SK-MEL-5 (cell line): ENCODE data around the gene COL5A3. TPM values are rescaled to one million over a fixed set of nuclear protein-coding genes. Genes with fewer than 3 reads are reported as not detected.

Source experiments
- DNase-seq: peaks from one replicate; pipeline ENCODE4 v3.0.0-alpha.2; 2016; ENCODE audit warnings: low read depth, low spot score
- in situ Hi-C: cut with HindIII; loops from 2 replicates; pipeline ENCODE4 v1.10.0; 2016; ENCODE audit warnings: low sequenced_read_pairs, high pct_unique_total_duplicates, low pct_unique_long_range_greater_than_20kb
- total RNA-seq: library from RNA; depleted of rRNA; stranded (reverse); fragments of >200 nt; shearing (Covaris generic); gene quantifications from 2 replicates; pipeline ENCODE4 v1.2.3, GENCODE V29; 2014

The COL5A3 gene
- total RNA-seq, 1 experiment from 2014 or later: 1.5 TPM

DNA sequence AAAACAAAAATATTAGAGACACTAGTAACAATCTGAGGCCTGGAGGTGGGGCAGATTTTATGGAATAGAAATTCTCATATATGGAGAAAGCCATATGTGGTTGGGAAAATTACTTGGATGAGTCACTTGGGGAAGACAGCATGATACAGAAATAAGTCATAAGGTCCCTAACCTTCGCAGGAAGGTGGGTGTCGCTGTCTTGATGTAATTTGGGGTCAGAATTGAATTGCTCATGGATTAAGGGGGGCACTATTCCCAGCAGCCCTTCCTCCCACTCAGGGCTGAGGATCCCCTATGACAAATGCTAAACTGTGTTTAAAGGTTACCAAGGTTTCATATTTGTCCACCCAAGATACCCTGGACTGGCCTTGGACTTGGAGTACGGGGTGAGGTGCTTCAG lies 8.0 kb upstream of the COL5A3 start:
- no peak for DNase-seq
- in situ Hi-C loops: no loop called here

DNA sequence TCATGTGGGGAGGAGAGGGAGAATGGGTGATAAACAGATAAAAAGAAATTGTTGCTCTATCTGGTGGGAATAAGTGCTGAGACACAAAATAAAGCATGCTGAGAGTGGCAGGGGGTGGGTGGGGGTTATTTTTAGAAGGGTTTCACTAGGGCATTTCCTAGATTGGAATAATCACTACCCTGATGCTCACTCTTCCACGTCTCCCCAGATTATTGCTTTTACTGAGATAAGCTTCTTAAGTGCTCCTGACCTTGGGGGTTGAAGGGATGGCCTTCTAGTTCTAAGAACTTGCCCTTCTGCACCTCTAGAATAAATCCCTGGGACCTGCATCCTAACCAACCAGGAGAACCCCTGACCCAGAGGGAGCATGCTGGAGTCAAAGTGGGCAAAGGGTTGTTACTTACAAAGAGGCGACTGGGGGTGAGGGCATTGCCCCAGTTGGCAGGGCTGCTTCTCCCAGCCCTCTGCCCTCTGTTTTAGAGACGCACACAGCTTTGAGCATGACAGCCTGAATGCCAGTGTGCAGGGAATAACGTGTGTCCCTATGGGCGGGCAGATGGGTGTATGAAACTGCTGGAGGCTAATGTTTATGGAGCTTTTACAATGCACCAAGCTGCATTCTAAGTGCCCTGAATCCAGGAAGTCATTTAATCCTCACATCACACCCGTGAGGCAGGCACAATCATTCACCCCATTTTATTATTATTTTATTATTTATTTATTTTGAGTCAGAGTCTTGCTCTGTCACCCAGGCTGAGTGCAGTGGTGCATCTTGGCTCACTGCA lies 3.7 kb upstream of the COL5A3 start:
- in situ Hi-C loops: no loop called here
- DNase-seq: no peak

DNA sequence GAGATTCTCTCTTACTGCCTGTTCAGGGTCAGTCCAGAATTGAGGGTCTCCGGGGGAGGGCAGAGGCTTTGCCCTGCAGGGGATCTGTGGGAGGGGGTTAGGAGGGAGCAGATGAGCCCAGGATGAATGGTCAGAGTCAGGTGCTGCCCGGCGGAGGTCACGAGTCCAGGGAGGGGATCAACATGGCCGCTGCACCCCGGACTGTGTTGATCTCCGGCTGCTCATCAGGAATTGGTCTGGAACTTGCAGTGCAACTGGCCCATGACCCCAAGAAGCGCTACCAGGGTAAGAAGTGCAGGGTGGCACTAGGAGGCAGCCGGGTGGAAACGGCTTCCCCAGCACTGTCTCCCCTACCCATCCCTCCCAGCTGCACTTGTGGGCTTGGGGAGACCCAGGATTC lies 3.0 kb upstream of the COL5A3 start, which contains the start of gene RDH8:
TSS of gene RDH8 (plus strand) at position 168 of the 400 bp plus-strand sequence. CDS start at position 183, 15 bp downstream.
- DNase-seq: no peak
- in situ Hi-C loops: no loop called here

DNA sequence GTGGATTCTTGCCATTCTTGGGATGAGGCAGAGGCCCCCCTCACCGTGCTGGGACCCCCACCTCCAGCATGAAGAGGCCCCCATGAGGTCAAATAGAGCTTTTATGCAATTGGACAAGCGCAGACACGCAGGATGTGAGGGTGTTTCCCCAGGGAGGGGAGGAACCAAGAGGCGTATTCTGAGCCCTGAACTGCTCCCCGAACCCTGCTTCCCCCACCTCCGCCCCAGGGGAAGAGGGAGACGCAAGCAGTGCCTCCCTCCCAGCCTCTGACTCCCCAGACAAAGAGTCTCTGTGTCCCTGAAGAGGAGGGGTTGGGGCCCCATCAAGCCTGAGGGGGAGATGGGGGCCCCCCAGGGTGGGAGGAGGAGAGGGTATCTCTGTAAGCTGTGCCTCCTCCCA lies 1.7 kb upstream of the COL5A3 start:
- in situ Hi-C loops: no loop called here
- DNase-seq: peak; percentile 6

DNA sequence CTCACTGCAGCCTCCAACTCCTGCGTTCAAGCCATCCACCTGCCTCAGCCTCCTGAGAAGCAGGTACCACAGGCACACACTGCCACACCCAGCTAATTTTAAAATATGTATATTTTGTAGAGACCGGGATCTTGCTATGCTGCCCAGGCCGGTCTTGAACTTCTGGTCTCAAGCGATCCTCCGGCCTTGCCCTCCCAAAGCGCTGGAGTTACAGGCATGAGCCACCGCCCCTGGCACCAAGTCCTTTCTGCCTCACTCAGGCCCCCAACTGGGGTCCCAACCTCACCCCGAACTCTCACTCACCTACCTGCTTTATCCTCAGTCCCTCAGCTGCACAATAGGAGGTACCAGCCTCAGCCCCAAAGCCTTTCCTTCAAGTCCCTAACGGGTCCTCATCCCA lies 635 bp upstream of the COL5A3 start:
- in situ Hi-C loops: no loop called here
- no peak for DNase-seq

DNA sequence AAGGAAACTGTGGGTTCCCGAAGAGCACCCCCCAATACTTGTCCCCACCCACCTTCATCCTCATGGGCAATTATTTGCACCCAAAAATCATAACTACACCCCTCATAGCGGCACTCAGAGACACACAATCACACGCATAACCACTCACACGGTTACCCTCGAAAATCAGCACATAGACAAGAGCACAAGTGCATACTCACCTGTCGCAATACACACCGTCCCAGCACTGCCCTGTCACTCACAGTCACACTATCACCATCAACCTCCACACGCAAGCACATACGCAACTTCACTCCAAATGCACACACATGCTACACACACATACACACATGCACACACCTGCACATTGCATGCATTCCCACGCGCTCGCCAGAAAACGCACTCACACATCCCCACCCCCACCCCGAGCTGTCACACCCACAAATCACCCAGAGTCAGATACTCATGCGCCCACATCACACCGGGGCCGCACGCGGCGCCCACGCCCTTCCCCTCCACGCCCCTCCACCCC lies 535 bp downstream of the COL5A3 start:
- DNase-seq: no peak
- in situ Hi-C loops: no loop called here

DNA sequence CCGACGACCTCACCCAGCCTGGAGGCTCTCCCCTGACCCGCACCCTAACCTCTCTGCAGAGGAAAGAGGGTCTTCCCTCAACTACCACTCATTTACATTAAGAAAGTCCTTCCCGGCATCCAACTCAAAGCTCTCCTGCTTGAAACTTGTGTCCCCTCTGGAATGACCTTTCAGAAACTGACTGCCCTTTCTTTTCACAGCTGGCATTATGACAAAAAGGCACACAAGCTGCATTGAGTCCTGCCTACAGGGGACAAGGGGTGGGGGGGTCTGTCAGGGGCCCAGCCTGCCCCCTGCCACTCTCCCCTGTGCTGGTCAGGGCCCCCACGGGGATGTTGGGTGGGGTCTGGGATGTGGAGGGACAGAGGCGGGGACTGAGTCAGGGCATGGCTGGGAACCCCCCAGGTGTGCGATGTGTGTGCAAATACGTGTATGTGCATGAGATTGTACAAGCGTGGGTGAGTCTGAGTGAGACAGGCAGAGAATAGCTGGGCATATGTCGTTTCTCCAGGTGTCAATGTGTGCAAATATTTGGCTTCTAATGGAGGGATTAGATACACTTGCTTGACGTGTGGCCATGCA lies 2.0 kb downstream of the COL5A3 start:
- in situ Hi-C loops: no loop called here
- DNase-seq: no peak

DNA sequence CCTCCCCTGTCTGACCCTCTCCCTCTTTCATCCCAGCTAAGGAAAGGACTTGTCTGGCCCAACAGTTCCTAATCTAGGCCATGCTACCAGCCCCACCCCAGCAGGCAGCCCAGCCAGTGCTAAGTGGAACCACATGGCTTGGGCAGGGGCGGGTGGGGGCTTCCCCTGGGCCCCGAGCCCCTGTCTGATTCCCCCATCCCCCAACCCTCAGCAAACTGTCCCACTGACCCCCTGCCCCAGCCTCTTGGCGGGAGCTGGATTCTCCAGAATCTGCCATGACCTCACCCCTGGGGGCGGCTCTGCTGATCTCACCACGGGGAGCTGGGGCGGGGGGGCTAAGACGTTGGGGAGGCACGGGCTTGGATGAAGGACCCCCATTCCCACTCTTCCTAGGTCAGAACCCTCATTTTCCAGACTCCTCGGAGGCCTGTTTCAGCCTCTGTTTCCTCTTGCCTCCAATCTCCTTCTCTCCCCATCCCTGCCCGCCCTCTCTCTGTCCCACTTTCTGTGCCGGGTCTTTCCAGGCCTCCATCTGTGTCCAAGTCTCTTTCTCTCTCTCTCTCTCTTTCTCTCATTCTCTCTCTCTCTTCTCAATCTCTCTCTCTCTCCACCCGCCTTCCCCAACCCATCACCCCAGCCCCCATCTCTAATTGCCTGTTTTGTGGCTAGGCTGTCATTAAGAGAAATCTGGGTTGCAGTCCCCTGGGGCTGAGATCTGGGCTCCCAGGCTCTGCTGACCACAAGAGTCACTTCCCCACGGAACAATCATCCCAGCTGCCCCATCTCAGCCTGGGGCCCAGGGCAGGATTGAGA lies 2.7 kb downstream of the COL5A3 start:
- in situ Hi-C loops: no loop called here
- no peak for DNase-seq

DNA sequence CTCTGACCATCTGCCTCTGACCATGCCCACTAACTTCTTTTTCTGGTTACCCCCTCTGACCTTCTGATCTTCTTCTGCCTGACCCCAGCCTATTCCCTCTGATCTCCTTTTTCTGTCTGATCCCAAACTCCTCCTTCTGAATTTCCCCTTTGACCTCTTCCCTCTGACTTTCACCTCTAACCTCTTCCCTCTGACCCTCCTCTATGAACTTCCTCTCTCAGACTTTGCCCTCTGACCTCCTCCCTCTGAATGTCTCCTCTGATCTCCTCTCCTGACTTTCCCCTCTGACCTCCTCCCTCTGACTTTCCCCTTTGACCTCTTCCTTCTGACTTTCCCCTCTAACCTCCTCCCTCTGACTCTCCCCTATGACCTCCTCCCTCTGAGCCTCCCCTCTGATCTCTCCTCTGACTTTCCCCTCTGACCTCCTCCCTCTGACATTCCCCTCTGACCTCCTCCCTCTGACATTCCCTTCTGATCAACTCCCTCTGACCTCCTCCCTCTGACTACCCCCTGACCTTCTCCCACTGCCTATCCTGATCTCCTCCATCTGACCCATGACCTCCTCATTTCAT lies 3.5 kb downstream of the COL5A3 start:
- no peak for DNase-seq
- in situ Hi-C loops: no loop called here

DNA sequence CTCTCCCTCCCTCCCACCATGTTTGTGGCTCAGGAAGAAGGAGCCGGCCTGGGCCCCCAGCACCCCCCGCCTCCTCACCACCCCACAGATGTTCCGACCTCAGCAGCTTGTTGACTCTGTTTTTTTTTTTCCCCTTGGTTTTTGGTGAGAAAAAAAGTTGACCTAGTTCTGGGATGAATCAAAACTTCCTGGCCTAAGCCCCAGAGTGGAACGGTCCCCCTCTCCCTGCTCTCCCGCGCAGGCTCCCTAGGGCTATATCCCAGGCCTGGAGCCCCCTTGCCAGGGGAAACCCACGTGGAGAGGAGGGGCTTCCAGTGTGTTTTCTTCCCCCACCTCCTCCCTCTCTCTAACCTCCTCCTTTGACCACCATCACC lies 4.0 kb downstream of the COL5A3 start:
- no peak for DNase-seq
- in situ Hi-C loops: no loop called here

DNA sequence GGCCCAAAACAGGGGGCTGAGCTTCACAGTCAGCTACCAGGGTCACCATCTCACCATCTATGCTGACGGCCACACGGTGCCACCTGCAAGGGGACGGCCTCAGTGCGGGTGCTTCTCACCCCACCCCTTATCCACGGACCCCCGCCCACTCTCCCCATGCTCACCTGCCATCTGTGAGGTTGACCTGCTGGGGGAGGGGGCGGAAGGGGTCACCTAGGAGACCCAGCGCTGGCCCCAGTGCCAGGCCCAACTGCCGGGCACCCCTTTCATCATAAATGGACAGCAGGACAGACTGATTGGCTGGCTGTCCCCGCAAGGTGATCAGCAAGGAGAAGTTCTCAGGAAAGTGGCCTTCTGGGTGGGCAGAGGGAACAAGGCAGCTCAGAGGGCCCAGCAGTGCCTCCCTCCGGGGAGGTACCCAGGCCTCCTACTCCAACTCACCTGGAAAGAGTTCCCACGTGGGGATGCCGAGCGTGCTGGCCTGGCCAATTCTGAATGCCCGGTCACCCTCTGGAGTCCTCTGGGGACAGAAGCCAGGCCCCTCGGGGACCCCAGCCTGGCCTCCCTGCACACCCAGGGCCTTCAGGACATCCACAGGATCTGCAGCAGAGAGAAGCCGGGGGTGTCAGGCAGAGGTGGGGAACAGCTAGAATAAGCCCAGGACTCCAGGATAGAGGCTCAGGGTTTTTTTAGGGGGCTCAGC lies 4.5 kb downstream of the COL5A3 start:
- no peak for DNase-seq
- in situ Hi-C loops: no loop called here

DNA sequence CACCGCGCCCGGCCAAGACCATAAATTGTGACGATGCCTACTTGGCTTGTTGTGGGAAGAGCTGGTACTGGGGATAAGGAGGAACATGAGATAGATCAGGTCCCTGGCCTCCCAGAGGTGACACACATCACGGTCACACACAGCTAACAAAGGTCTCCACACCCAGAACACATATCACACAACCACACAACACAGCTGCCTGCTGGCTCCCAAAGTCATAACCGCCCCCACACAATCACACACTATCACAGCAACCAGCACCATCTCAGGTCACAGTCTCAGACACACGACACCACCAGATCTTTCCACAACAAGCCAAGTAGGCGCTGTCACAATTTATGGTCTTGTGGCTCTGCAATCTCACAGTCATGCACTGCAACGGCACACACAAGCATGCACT lies 5.7 kb downstream of the COL5A3 start:
- no peak for DNase-seq
- in situ Hi-C loops: no loop called here

DNA sequence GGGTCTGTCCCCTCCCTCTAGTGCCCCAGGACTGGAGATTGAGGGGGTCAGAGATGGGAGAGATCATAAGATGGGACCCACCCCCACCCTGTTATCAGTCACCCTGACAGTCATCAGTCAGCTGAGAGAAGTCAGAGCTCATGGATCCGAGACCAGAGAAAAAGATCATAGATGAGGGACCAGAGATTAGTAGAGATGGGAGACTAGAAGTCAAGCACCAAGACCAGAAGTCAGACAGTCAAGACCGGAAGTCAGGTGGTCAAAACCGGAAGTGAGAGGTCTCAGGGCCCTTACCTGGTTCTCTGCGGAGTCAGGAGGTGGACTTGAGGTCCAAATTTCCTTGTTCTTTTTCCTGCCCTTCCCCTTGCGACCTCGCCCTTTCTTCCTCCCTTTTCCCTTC lies 7.0 kb downstream of the COL5A3 start:
- in situ Hi-C loops: no loop called here
- DNase-seq: no peak

DNA sequence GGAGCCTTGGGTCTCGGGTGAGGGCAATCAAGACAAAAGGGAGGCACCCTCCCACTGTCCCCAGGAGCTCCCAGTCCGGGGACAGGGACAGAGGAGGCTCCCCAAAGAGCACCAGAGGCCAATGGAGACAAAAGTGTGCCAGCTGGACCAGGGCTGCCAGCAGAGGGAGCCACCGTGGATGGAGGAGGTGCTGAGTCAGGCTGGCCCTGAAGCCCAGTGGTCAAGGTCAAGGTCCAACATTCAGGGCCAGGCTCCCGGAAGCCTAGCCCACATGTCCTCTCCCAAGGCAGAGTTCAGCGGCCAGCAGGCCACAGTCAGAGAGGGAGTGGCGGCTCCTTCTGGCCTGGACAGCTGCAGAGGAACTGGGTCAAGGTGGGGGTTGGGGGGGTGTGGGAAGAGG lies 8.4 kb downstream of the COL5A3 start:
- DNase-seq: peak; percentile 59
- in situ Hi-C loops: no loop called here

DNA sequence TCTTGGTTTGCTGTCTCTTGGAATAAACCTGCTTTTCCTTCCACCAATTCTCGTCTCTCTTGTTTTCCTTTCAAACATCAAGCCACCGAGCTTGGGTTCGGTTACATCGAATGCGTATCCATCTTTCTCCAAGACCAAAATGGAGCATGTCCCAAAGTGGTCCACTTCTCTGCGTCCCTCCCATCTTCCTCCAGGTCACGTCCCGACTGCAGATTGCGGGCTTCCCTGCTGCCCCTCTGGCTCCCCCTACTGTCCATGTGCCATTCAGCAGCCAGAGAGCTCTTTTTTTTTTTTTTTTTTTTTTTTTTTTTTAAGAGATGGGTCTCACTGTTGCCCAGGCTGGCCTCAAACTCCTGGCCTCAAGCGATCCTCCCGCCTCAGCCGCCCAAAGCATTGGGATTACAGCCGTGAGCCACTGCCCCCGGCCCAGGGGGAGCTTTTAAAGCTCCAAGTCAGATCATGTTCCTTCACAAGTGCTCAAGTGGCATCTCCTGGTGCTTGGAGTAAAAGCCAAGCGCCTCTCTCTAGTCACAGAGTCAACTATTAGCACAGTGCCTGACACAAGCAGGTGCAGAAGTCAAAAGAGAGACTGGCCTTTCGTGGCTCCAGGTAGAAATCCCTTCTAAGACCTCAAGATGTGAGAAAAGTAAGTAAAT lies 10.0 kb downstream of the COL5A3 start:
- peak; percentile 79 for DNase-seq
- in situ Hi-C loops: no loop called here

DNA sequence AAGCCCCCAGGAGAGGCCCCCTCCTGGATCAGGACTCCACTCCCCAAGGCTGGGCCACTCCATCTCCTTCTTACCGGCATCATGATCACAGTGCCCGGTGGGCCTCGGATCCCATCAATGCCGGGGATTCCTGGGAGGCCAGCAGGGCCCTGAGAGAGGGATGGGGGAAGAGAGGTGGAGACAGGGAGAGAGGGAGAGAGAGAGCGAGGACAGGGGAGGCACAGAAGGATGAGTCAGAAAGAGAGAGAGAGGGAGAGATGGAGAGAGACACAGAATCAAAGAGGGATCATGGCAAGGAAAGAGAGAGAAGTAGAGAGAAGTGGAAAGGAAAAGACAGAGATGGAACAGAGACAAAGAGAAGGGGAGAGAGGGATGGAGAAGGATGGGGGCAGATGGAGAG lies 13.8 kb downstream of the COL5A3 start:
- in situ Hi-C loops: no loop called here
- DNase-seq: no peak

DNA sequence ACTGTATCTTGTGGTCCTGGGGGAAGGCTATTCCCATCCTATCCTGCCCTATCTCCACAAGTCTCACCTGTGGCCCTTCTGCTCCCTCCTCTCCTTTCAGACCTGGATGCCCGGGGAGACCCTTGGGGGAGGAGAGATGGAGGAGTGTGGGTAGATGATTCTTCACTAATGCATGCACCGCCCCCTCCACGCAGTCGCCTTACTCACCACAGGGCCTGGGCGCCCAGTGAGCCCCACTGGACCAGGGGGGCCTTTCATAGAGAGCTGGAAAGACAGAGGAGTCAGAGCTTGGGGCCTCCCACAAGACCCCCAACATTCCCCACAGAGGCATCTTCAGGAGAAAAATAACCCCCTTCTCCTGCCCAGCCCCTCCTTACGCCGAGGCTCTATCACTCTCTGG lies 14.3 kb downstream of the COL5A3 start:
- in situ Hi-C loops: no loop called here
- DNase-seq: no peak
